K562 (cell line): ENCODE results near the gene ROBO3. TPM values are rescaled to one million over a fixed set of nuclear protein-coding genes. Genes with fewer than 3 reads are reported as not detected.

Experiments
- ATAC-seq: fragments of 200-7000 bp; cut with Tn5 transposase; 3 replicates; pipeline ENCODE4 v1.9.1; 2020; ENCODE audit warnings: moderate library complexity
- BruUV-seq: library from RNA; stranded (reverse); fragments of 400-500 nt; replicated peaks from 2 replicates; lab custom pipeline; 2021; lab: Mats Ljungman, UMichigan
- CTCF ChIA-PET: fragments of 300-600 bp; formaldehyde crosslinking; extraction: SDS; loops from one replicate; lab custom pipeline; 2021; ENCODE audit warnings: low intra/inter-chr PET ratio; lab: Yijun Ruan, JAX
- POLR2A ChIA-PET: fragments of 300-600, 350-650 bp; sonication (Branson Sonifier 250); formaldehyde crosslinking; extraction: SDS; loops from one replicate; lab custom pipeline; 2021; ENCODE audit warnings: antibody characterized with exemption, inconsistent platforms; lab: Yijun Ruan, JAX
- DNase-seq, 4 experiments: peaks; one replicate each; pipeline versions ENCODE4 v3.0.0 to v3.0.0-alpha.2; 2011 to 2018; ENCODE audit warnings: low spot score in 3 of 4, mixed read lengths in 3 of 4; ENCODE audit errors: extremely low read depth in 1 of 4
- FAIRE-seq: peaks from 2 replicates; lab custom pipeline; 2011; peaks lifted over from hg19 to GRCh38; lab: Jason Lieb, UNC
- H2AFZ ChIP-seq: 2 replicates; pipeline ENCODE4 v1.6.0; 2011; ENCODE audit warnings: low read depth, low read length, control low read depth, inconsistent platforms
- H3K27ac ChIP-seq: fragments of 200-600 bp; 3 replicates; pipeline ENCODE4 v1.8.0; 2011; ENCODE audit warnings: low read depth, mild to moderate bottlenecking, control low read depth, inconsistent platforms, low read length, moderate library complexity, mixed read lengths; ENCODE audit errors: extremely low read depth
- H3K27me3 ChIP-seq, 2 experiments: fragments of 300-600 bp in 1 of 2; 2 replicates in 1 of 2; 3 replicates in 1 of 2; pipeline versions ENCODE4 v1.6.0 to v1.8.0; 2011; ENCODE audit warnings: inconsistent platforms in 2 of 2, low read length in 2 of 2, mild to moderate bottlenecking in 1 of 2, mixed read lengths in 1 of 2, moderate library complexity in 1 of 2; ENCODE audit not compliant: control insufficient read depth in 2 of 2, insufficient read depth in 2 of 2
- H3K36me3 ChIP-seq: fragments of 300-600 bp; 3 replicates; pipeline ENCODE4 v1.8.0; 2011; ENCODE audit warnings: mild to moderate bottlenecking, low read length, inconsistent platforms; ENCODE audit not compliant: control insufficient read depth, insufficient read depth
- H3K4me1 ChIP-seq, 2 experiments: fragments of 200-600 bp in 1 of 2; replicated peaks in 1 of 2; 2 replicates in 1 of 2; 3 replicates in 1 of 2; pipeline versions ENCODE4 v1.5.1 to v1.8.0; 2011; ENCODE audit warnings: inconsistent platforms in 2 of 2, low read length in 2 of 2, mild to moderate bottlenecking in 1 of 2, mixed read lengths in 1 of 2, moderate library complexity in 1 of 2; ENCODE audit not compliant: control insufficient read depth in 2 of 2, insufficient read depth in 2 of 2
- H3K4me2 ChIP-seq: 2 replicates; pipeline ENCODE4 v1.6.1; 2011; ENCODE audit warnings: low read length, control low read depth, inconsistent platforms, mixed read lengths; ENCODE audit not compliant: insufficient read depth
- H3K4me3 ChIP-seq: fragments of 200-600 bp; sonication (generic), shearing (Covaris generic); 2 replicates; pipeline ENCODE4 v1.5.1; 2016; ENCODE audit warnings: control low read depth, inconsistent platforms
- H3K79me2 ChIP-seq: fragments of 200-600 bp; 3 replicates; pipeline ENCODE4 v1.8.0; 2011; ENCODE audit warnings: low read length, inconsistent platforms; ENCODE audit not compliant: control insufficient read depth, insufficient read depth
- H3K9ac ChIP-seq, 2 experiments: 2 replicates each; pipeline versions ENCODE4 v1.6.0 to v1.6.1; 2011; ENCODE audit warnings: low read depth in 2 of 2, low read length in 2 of 2, control low read depth in 1 of 2, inconsistent platforms in 1 of 2, mild to moderate bottlenecking in 1 of 2, mixed read lengths in 1 of 2; ENCODE audit not compliant: insufficient read depth in 1 of 2
- H3K9me1 ChIP-seq: one replicate; pipeline ENCODE4 v1.6.0; 2011; ENCODE audit warnings: inconsistent platforms, mild to moderate bottlenecking, low read length, moderate library complexity; ENCODE audit not compliant: control insufficient read depth, insufficient read depth
- H3K9me3 ChIP-seq: replicated peaks from 2 replicates; pipeline ENCODE4 v1.5.1; 2011; ENCODE audit warnings: low read depth, low read length, inconsistent platforms; ENCODE audit not compliant: control insufficient read depth, insufficient read depth
- H4K20me1 ChIP-seq: replicated peaks from 2 replicates; pipeline ENCODE4 v1.6.1; 2011; ENCODE audit warnings: low read length, inconsistent platforms, mixed read lengths; ENCODE audit not compliant: control insufficient read depth, insufficient read depth
- CREB1 ChIP-seq, 2 experiments: sonication (generic) in 1 of 2; formaldehyde crosslinking in 1 of 2; IDR thresholded peaks; 2 replicates each; pipeline versions ENCODE4 v1.6.1 to v1.8.0; 2012 to 2022; ENCODE audit warnings: inconsistent platforms in 1 of 2, mild to moderate bottlenecking in 1 of 2, missing genetic modification reagents in 1 of 2, moderate library complexity in 1 of 2
- CREM ChIP-seq: IDR thresholded peaks from 2 replicates; pipeline ENCODE4 v1.6.1; 2014; ENCODE audit warnings: antibody characterized with exemption, low read depth
- EP300 ChIP-seq: IDR thresholded peaks from 2 replicates; pipeline ENCODE4 v1.6.1; 2012; ENCODE audit warnings: low read length, improper control_type of control experiment
- FOXP1 ChIP-seq: sonication (generic); formaldehyde crosslinking; IDR thresholded peaks from 2 replicates; pipeline ENCODE4 v1.8.0; 2022; ENCODE audit warnings: mild to moderate bottlenecking, missing genetic modification reagents
- MCM7 ChIP-seq, 2 experiments: fragments of 450-650 bp; IDR thresholded peaks; 2 replicates each; pipeline ENCODE4 v1.6.1; 2016 to 2018
- NFE2L1 ChIP-seq: fragments of 450-650 bp; IDR thresholded peaks from 2 replicates; pipeline ENCODE4 v1.6.1; 2016; ENCODE audit warnings: missing genetic modification characterization, low read depth, mild to moderate bottlenecking, missing compliant biosample characterization, moderate library complexity, borderline replicate concordance
- NFXL1 ChIP-seq: fragments of 450-650 bp; formaldehyde crosslinking; IDR thresholded peaks from 2 replicates; pipeline ENCODE4 v1.4.0; 2021; ENCODE audit warnings: mild to moderate bottlenecking
- NR2C1 ChIP-seq, 2 experiments: fragments of 450-650 bp; IDR thresholded peaks; 2 replicates each; pipeline ENCODE4 v1.6.1; 2017; ENCODE audit warnings: mild to moderate bottlenecking in 2 of 2, antibody characterized with exemption in 1 of 2, inconsistent platforms in 1 of 2, missing compliant biosample characterization in 1 of 2, missing genetic modification characterization in 1 of 2
- RUNX1 ChIP-seq: sonication (generic); IDR thresholded peaks from 2 replicates; pipeline ENCODE4 v1.6.1; 2016; ENCODE audit warnings: antibody characterized with exemption, low read depth
- SMAD2 ChIP-seq: fragments of 150-350 bp; IDR thresholded peaks from 2 replicates; pipeline ENCODE4 v1.6.1; 2014; ENCODE audit warnings: low read depth, mild to moderate bottlenecking, low read length
- SOX6 ChIP-seq: fragments of 450-650 bp; IDR thresholded peaks from 2 replicates; pipeline ENCODE4 v1.6.1; 2014; ENCODE audit warnings: mild to moderate bottlenecking
- SUPT5H ChIP-seq: fragments of 450-650 bp; IDR thresholded peaks from 2 replicates; pipeline ENCODE4 v1.6.1; 2016
- ZNF253 ChIP-seq: fragments of 250-450 bp; sonication (Bioruptor Pico); conservative IDR thresholded peaks from 2 replicates; pipeline ENCODE4 v1.6.1; 2021; ENCODE audit warnings: mild to moderate bottlenecking
- ZNF551 ChIP-seq: fragments of 250-450 bp; sonication (Bioruptor Pico); IDR thresholded peaks from 2 replicates; pipeline ENCODE4 v1.5.0; 2021; ENCODE audit warnings: mild to moderate bottlenecking, moderate library complexity
- ZNF764 ChIP-seq: fragments of 250-450 bp; sonication (Bioruptor Pico); IDR thresholded peaks from 2 replicates; pipeline ENCODE4 v1.4.0; 2020; ENCODE audit warnings: low read depth, mild to moderate bottlenecking, moderate library complexity
- ZZZ3 ChIP-seq: fragments of 450-650 bp; IDR thresholded peaks from 2 replicates; pipeline ENCODE4 v1.6.1; 2016; ENCODE audit warnings: antibody characterized with exemption, mild to moderate bottlenecking, moderate library complexity
- WGBS: fragments of 100-300 bp; shearing (Covaris generic); methylation state at CpG from one replicate; pipeline ENCODE4 v1.1.6; 2016; ENCODE audit warnings: low coverage, mixed read lengths; ENCODE audit not compliant: insufficient coverage; ENCODE audit errors: missing lambda C conversion rate; 5-methylcytosine and 5-hydroxymethylcytosine counted together
- in situ Hi-C: fragments of 300-500 bp; cut with MboI; formaldehyde crosslinking; loops from 4 replicates; pipeline ENCODE4 v1.15.0; 2018; ENCODE audit warnings: inconsistent platforms, mixed read lengths
- intact Hi-C: fragments of 100-400 bp; cut with micrococcal nuclease; formaldehyde crosslinking; loops from 2 replicates; pipeline ENCODE4 v1.14.2; 2022
- polyA plus RNA-seq, 8 experiments: library from polyadenylated mRNA; depleted of rRNA in 4 of 8; stranded (reverse) in 5 of 8; unstranded in 3 of 8; fragments of >200 nt; fragmentation: Nextera tagmentation in 2 of 8; fragmentation: Illumina TruSeq in 1 of 8; extraction: Ambion mirVana in 2 of 8; extraction: Trizol in 1 of 8; gene quantifications; 2 replicates each; pipeline versions ENCODE4 v1.2.1 to v1.2.3, GENCODE V29; 2011 to 2014; ENCODE audit warnings: inconsistent platforms in 1 of 8, missing spikeins in 1 of 8
- total RNA-seq, 7 experiments: library from RNA; depleted of rRNA in 6 of 7; stranded (reverse); fragments of >200 nt in 6 of 7; fragmentation: Illumina TruSeq in 2 of 7; extraction: Trizol in 2 of 7; gene quantifications; 2 replicates each; pipeline versions ENCODE4 v1.2.1 to v1.2.3, GENCODE V29; 2011 to 2021; ENCODE audit warnings: low replicate concordance in 1 of 7
- TF ChIP-seq, protein P1 (sequence below): conservative IDR thresholded peaks from 2 replicates; pipeline ENCODE4 v1.6.1; 2011; ENCODE audit warnings: low read depth, mild to moderate bottlenecking, low read length; ENCODE audit not compliant: control insufficient read depth

The ROBO3 gene
- total and polyA plus RNA-seq, 9 of the 15 experiments (the other 6 are each of a cell fraction or from before 2014, with no cell fraction given) = 0.29 to 1.4 (median 0.97) TPM; not detected in 2

- no TSS peak for BruUV-seq
- no peak for ATAC-seq
- Histone ChIP-seq H2AFZ (no peak overlapping the region), H3K9me3 (no peaks in the 10 kb centered on the region)
- in situ Hi-C loops = no loop called here
- no peak for TF ChIP-seq NFXL1 (CRISPR knock-in tag)
- no peak for TF ChIP-seq FOXP1
- TF ChIP-seq ZNF253 (CRISPR knock-in tag) = no peak
- TF ChIP-seq SUPT5H = no peak
- no peak for TF ChIP-seq ZNF551 (CRISPR knock-in tag)
- TF ChIP-seq CREB1 (IDR thresholded peaks at IDR 0.05) = no peak
- no peak for TF ChIP-seq CREB1 (CRISPR knock-in tag; IDR thresholded peaks at IDR 0.05)
- no peak for TF ChIP-seq SOX6
- no peak for TF ChIP-seq NR2C1 (IDR thresholded peaks at IDR 0.05)
- no peak for TF ChIP-seq NR2C1 (tag; IDR thresholded peaks at IDR 0.05)
- TF ChIP-seq, protein P1, sequence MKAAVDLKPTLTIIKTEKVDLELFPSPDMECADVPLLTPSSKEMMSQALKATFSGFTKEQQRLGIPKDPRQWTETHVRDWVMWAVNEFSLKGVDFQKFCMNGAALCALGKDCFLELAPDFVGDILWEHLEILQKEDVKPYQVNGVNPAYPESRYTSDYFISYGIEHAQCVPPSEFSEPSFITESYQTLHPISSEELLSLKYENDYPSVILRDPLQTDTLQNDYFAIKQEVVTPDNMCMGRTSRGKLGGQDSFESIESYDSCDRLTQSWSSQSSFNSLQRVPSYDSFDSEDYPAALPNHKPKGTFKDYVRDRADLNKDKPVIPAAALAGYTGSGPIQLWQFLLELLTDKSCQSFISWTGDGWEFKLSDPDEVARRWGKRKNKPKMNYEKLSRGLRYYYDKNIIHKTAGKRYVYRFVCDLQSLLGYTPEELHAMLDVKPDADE = no peak
- TF ChIP-seq ZNF764 (CRISPR knock-in tag) = no peak
- no peak for TF ChIP-seq EP300
- TF ChIP-seq SMAD2 = no peak
- TF ChIP-seq CREM = no peak
- no peak for TF ChIP-seq NFE2L1
- no peak for TF ChIP-seq ZZZ3
- TF ChIP-seq RUNX1 = no peak
- no peak for TF ChIP-seq MCM7 (IDR thresholded peaks at IDR 0.05)
- TF ChIP-seq, all 486 proteins: peak for 0
- Histone ChIP-seq H3K27me3 (peaks cover 4 to 12% of the 10 kb centered on the region in 2 experiments; a peak in 3 of 5 replicates), H3K4me3 (no peak overlapping the region), H3K36me3 (no peaks in the 10 kb centered on the region), H3K4me1 (no peaks in the 10 kb centered on the region), H3K4me2 (no peak overlapping the region), H3K79me2 (no peaks in the 10 kb centered on the region), H3K9ac (no peak overlapping the region), H3K27ac (no peak overlapping the region), H4K20me1 (no peaks in the 10 kb centered on the region), H3K9me1 (no peaks in the 10 kb centered on the region)
- intact Hi-C loops = no loop called here
- FAIRE-seq (no peak), DNase-seq (no peak)
- ChIA-PET CTCF (no interaction called here), POLR2A (no interaction called here)
- 11% methylated on average over 1 of the region's 1 CpG for WGBS
These were observed 37.4 kb downstream of the ROBO3 start for GRCh38 chr11:124902616-124903015.
